B cell (primary cell): ENCODE data around the gene HSD11B1. TPM values are rescaled to one million over a fixed set of nuclear protein-coding genes. Genes with fewer than 3 reads are reported as not detected.

ENCODE experiments used
- ATAC-seq: fragments of 200-7000 bp; cut with Tn5 transposase; one replicate; pipeline ENCODE4 v1.10.0; 2021; ENCODE audit warnings: low read depth, mild to moderate bottlenecking, moderate number of reproducible peaks, moderate library complexity
- CTCF ChIA-PET: fragments of 350-600 bp; sonication (Branson Sonifier 250); formaldehyde crosslinking; loops from one replicate; lab custom pipeline; 2021; ENCODE audit warnings: antibody characterized with exemption, inconsistent platforms; lab: Charles Lee
- POLR2A ChIA-PET: fragments of 350-600 bp; sonication (Branson Sonifier 250); formaldehyde crosslinking; loops from one replicate; lab custom pipeline; 2021; ENCODE audit warnings: antibody characterized with exemption; lab: Charles Lee
- DNase-seq: peaks from one replicate; pipeline ENCODE4 v3.0.0; 2013
- H2AFZ ChIP-seq: 2 replicates; pipeline ENCODE4 v1.6.1; 2012; ENCODE audit warnings: mild to moderate bottlenecking, low read depth, low read length; ENCODE audit not compliant: insufficient read depth, poor library complexity, severe bottlenecking
- H3K27ac ChIP-seq, 2 donors: 1 replicate in 1 of 2; 2 replicates in 1 of 2; pipeline ENCODE4 v1.5.1; 2012 to 2013; ENCODE audit warnings: low read length in 2 of 2, mild to moderate bottlenecking in 2 of 2, moderate library complexity in 1 of 2
- H3K27me3 ChIP-seq, 4 experiments: fragments of 200-600 bp in 1 of 4; sonication (generic) in 1 of 4; replicated peaks in 1 of 4; 1 replicate in 2 of 4; 2 replicates in 2 of 4; pipeline versions ENCODE4 v1.6.1 to v1.7.0; 2013 to 2016; ENCODE audit warnings: low read length in 3 of 4, mild to moderate bottlenecking in 2 of 4, mixed read lengths in 1 of 4, moderate library complexity in 1 of 4; ENCODE audit not compliant: insufficient read depth in 4 of 4, control insufficient read depth in 3 of 4; ENCODE audit errors: control extremely low read depth in 1 of 4
- H3K36me3 ChIP-seq, 2 experiments: replicated peaks in 1 of 2; 1 replicate in 1 of 2; 2 replicates in 1 of 2; pipeline versions ENCODE4 v1.6.1 to v1.7.1; 2013; ENCODE audit warnings: low read length in 1 of 2; ENCODE audit not compliant: insufficient read depth in 2 of 2, control insufficient read depth in 1 of 2; ENCODE audit errors: control extremely low read depth in 1 of 2, extremely low read depth in 1 of 2
- H3K4me1 ChIP-seq, 2 donors: fragments of 200-600 bp in 1 of 2; sonication (generic) in 1 of 2; 1 replicate in 1 of 2; 2 replicates in 1 of 2; pipeline versions ENCODE4 v1.5.1 to v1.6.1; 2013 to 2017; ENCODE audit warnings: low read length in 2 of 2; ENCODE audit not compliant: control insufficient read depth in 2 of 2, insufficient read depth in 2 of 2
- H3K4me2 ChIP-seq: replicated peaks from 2 replicates; pipeline ENCODE3; 2012; ENCODE audit warnings: mild to moderate bottlenecking, low read depth, low read length; ENCODE audit not compliant: poor library complexity, severe bottlenecking
- H3K4me3 ChIP-seq, 5 experiments: fragments of 200-600 bp in 1 of 5; sonication (generic) in 1 of 5; 1 replicate in 3 of 5; 2 replicates in 2 of 5; pipeline versions ENCODE4 v1.5.1 to v1.7.0; 2011 to 2016; ENCODE audit warnings: low read length in 4 of 5, mild to moderate bottlenecking in 4 of 5, low read depth in 2 of 5, control low read depth in 1 of 5, moderate library complexity in 1 of 5; ENCODE audit not compliant: insufficient read depth in 1 of 5; ENCODE audit errors: control extremely low read depth in 1 of 5, extremely low read depth in 1 of 5
- H3K79me2 ChIP-seq: fragments of 200-600 bp; sonication (generic); one replicate; pipeline ENCODE4 v1.6.0; 2016; ENCODE audit warnings: low read length; ENCODE audit not compliant: control insufficient read depth, insufficient read depth
- H3K9ac ChIP-seq: fragments of 200-600 bp; sonication (generic); 2 replicates; pipeline ENCODE4 v1.6.1; 2017; ENCODE audit warnings: mild to moderate bottlenecking, low read length, moderate library complexity
- H3K9me3 ChIP-seq, 3 donors: one replicate each; pipeline versions ENCODE4 v1.6.1 to v1.7.1; 2013; ENCODE audit warnings: low read length in 2 of 3; ENCODE audit not compliant: control insufficient read depth in 2 of 3, insufficient read depth in 1 of 3; ENCODE audit errors: control extremely low read depth in 1 of 3
- H4K20me1 ChIP-seq: 2 replicates; pipeline ENCODE4 v1.6.0; 2012; ENCODE audit warnings: mild to moderate bottlenecking, low read length; ENCODE audit not compliant: insufficient read depth, control insufficient read depth, poor library complexity, severe bottlenecking
- H3K27ac Mint-ChIP-seq: one replicate; pipeline ENCODE4 v1.8.0; 2021; ENCODE audit warnings: mixed read lengths
- H3K27me3 Mint-ChIP-seq: one replicate; pipeline ENCODE4 v1.8.0; 2021; ENCODE audit warnings: mixed read lengths
- H3K4me1 Mint-ChIP-seq: one replicate; pipeline ENCODE4 v1.8.0; 2021; ENCODE audit warnings: mixed read lengths
- H3K4me3 Mint-ChIP-seq: one replicate; pipeline ENCODE4 v1.8.0; 2021; ENCODE audit warnings: mixed read lengths
- H3K9me3 Mint-ChIP-seq: one replicate; pipeline ENCODE4 v1.8.0; 2022; ENCODE audit warnings: mixed read lengths; ENCODE audit not compliant: insufficient read depth
- EZH2 ChIP-seq: IDR thresholded peaks from 2 replicates; pipeline ENCODE4 v1.6.1; 2012; ENCODE audit warnings: borderline replicate concordance, low read depth, mild to moderate bottlenecking, moderate library complexity, low read length; ENCODE audit not compliant: insufficient read depth, poor library complexity, severe bottlenecking
- WGBS: methylation state at CpG from one replicate; pipeline ENCODE4 v1.1.5; 2013; ENCODE audit warnings: missing lambda C conversion rate; ENCODE audit not compliant: insufficient coverage; 5-methylcytosine and 5-hydroxymethylcytosine counted together
- intact Hi-C: fragments of 100-400 bp; cut with micrococcal nuclease; formaldehyde crosslinking; loops from one replicate; pipeline ENCODE4 v1.10.0; 2022
- polyA plus RNA-seq: library from polyadenylated mRNA; depleted of rRNA; stranded (reverse); fragments of >200 nt; gene quantifications from 2 replicates; pipeline ENCODE4 v1.2.3, GENCODE V29; 2012
- total RNA-seq, 2 donors: library from RNA; stranded (reverse); fragments of 120-200 nt in 1 of 2; gene quantifications; 1 replicate in 1 of 2; 2 replicates in 1 of 2; pipeline versions ENCODE4 v1.2.3 to v1.2.4, GENCODE V29; 2013 to 2022
- TF ChIP-seq, protein P1 (sequence below): fragments of 200-600 bp; IDR thresholded peaks from one replicate; pipeline ENCODE4 v1.8.0; 2022; ENCODE audit warnings: antibody characterized with exemption, mild to moderate bottlenecking

Gene HSD11B1
- total and polyA plus RNA-seq, 2 donors (not counting 1 experiment from before 2014, with no cell fraction given) = not detected

DNA sequence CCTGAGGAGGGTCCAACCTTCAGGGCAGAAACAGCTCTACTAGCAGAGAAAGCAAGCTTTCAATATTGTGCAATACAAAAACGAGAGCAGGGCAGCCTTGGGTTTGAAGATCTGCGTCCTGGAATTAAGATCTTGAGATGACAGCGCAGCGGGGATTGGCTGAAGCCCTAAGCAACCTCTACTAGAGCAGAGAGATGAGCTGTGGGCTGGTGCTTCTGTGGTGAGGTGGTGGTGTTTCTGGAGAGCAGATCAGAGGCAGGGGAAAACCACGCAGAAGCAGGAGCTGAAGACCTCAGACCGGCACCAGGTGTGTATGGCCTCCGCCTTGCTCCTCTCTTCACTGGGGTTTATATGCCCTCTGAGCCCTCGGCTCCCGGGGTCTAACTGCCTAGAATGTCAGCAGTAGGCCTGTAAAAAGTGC is 63.7 kb downstream of the HSD11B1 start:
- peak overlapping the region; percentile 58 for H2AFZ ChIP-seq
- 1% methylated on average over 9 of the region's 9 CpGs for WGBS
- Mint-ChIP-seq H3K27ac (no peak overlapping the region), H3K4me3 (no peak overlapping the region), H3K9me3 (no peaks in the 10 kb centered on the region), H3K4me1 (peaks cover 32% of the 10 kb centered on the region), H3K27me3 (no peaks in the 10 kb centered on the region)
- peaks cover 5 to 49% of the 10 kb centered on the region in 2 experiments for H3K36me3 ChIP-seq
- ATAC-seq (peak; percentile 85), DNase-seq (peak; percentile 72)
- no peaks in the 10 kb centered on the region for H3K9me3 ChIP-seq
- TF ChIP-seq, protein P1, sequence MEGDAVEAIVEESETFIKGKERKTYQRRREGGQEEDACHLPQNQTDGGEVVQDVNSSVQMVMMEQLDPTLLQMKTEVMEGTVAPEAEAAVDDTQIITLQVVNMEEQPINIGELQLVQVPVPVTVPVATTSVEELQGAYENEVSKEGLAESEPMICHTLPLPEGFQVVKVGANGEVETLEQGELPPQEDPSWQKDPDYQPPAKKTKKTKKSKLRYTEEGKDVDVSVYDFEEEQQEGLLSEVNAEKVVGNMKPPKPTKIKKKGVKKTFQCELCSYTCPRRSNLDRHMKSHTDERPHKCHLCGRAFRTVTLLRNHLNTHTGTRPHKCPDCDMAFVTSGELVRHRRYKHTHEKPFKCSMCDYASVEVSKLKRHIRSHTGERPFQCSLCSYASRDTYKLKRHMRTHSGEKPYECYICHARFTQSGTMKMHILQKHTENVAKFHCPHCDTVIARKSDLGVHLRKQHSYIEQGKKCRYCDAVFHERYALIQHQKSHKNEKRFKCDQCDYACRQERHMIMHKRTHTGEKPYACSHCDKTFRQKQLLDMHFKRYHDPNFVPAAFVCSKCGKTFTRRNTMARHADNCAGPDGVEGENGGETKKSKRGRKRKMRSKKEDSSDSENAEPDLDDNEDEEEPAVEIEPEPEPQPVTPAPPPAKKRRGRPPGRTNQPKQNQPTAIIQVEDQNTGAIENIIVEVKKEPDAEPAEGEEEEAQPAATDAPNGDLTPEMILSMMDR = no peak
- TF ChIP-seq EZH2 = no peak
- no peaks in the 10 kb centered on the region for H3K27me3 ChIP-seq
- intact Hi-C loops = loop anchor here (1.0 to 5.0 kb wide), 2 partner anchors 12 to 59 kb away; partner anchors contain the start of genes TRAF3IP3 and UTP25
- peaks cover 15% of the 10 kb centered on the region for H4K20me1 ChIP-seq
- ChIA-PET POLR2A (interaction anchor here (1.2 to 4.2 kb wide), 4 partner anchors 9 to 17 kb away, joined by 3 to 40 read pairs (median 8); partner anchors contain the start of genes C1orf74 and TRAF3IP3), CTCF (interaction anchor here (0.6 to 5.3 kb wide), 8 partner anchors 11 to 77 kb away, joined by 3 to 48 read pairs (median 6); partner anchors contain the start of genes C1orf74 and TRAF3IP3)
- H3K4me1 ChIP-seq = peaks cover 55 to 71% of the 10 kb centered on the region in 2 donors
- peak overlapping the region; percentile 71 for H3K4me2 ChIP-seq
- H3K27ac ChIP-seq = peak overlapping the region; percentile 57 to 87
- H3K9ac ChIP-seq = peak overlapping the region; percentile 77
- peak overlapping the region; percentile 58 to 83 (median 68) for H3K4me3 ChIP-seq
- H3K79me2 ChIP-seq = peaks cover 77% of the 10 kb centered on the region
